NCI-H2029 (cell line): ENCODE measurements around the gene ZNF865.

ENCODE experiments used
- DNase-seq: peaks from one replicate; lab custom pipeline; 2025; lab: John Stamatoyannopoulos, UW

ZNF865 gene

GRCh38 chr19:55659822-55660221 is 54.4 kb downstream of the ZNF865 start:
- no peak for DNase-seq

DNA sequence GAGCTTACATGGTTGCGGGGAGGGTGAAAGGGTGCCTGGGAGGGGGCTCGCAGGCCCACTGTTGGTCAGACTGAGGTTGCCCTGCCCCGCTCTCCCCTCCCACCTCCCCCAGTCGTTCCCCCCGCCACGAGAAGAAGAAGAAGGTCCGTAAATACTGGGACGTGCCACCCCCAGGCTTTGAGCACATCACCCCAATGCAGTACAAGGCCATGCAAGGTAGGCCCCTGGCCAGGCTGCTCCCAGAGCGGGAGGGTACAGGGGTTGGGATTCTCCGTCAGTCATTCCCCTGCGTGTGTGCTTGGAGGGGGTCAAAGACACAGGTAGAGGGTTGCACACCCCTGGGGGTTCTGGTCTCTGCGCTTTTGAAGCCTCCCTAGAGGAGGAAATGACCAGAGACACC is 55.0 kb downstream of the ZNF865 start:
- DNase-seq = no peak

DNA sequence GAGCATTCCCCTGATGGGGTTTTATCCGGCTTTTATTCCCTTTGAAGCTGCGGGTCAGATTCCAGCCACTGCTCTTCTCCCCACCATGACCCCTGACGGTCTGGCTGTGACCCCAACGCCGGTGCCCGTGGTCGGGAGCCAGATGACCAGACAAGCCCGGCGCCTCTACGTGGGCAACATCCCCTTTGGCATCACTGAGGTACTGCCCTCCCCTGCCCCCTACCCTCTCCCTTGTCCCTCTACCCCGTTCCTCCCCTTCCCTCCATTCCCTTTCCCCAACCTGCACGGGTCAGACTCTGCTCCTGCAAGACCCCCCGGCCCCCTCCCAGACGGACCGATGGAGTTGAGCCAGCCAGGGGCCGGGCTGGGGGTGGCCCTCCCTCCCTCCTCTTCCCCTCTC is 55.5 kb downstream of the ZNF865 start:
- no peak for DNase-seq

GRCh38 chr19:55661826-55662225 is 56.4 kb downstream of the ZNF865 start:
- no peak for DNase-seq

- DNase-seq = no peak
These were observed 58.5 kb downstream of the ZNF865 start for GRCh38 chr19:55663846-55664536.

- DNase-seq = no peak
These were observed 61.0 kb downstream of the ZNF865 start for GRCh38 chr19:55666343-55667005.
